GM12878 (cell line): Measurements from ENCODE around the gene HIF1AN. TPM values are rescaled to one million over a fixed set of nuclear protein-coding genes. Genes with fewer than 3 reads are reported as not detected.

Experiments
- ATAC-seq: fragments of 200-7000 bp; cut with Tn5 transposase; 3 replicates; pipeline ENCODE4 v1.9.1; 2020; ENCODE audit warnings: mild to moderate bottlenecking, moderate library complexity
- BruUV-seq: library from RNA; stranded (reverse); fragments of 400-500 nt; replicated peaks from 2 replicates; lab custom pipeline; 2021; lab: Mats Ljungman, UMichigan
- CTCF ChIA-PET: fragments of 300-600 bp; sonication (Branson Sonifier 250); formaldehyde crosslinking; extraction: SDS; loops from one replicate; lab custom pipeline; 2021; ENCODE audit warnings: inconsistent platforms; lab: Yijun Ruan, JAX
- POLR2A ChIA-PET: fragments of 350-600 bp; formaldehyde crosslinking; extraction: SDS; loops from one replicate; lab custom pipeline; 2021; ENCODE audit warnings: inconsistent platforms; lab: Charles Lee
- RAD21 ChIA-PET: fragments of 300-600 bp; sonication (Branson Sonifier 250); formaldehyde crosslinking; loops from one replicate; lab custom pipeline; 2023; ENCODE audit warnings: antibody characterized with exemption; ENCODE audit not compliant: unreplicated experiment; lab: Charles Lee
- SMC1A ChIA-PET: fragments of 300-600 bp; sonication (Branson Sonifier 250); formaldehyde crosslinking; loops from one replicate; lab custom pipeline; 2023; ENCODE audit not compliant: unreplicated experiment, uncharacterized antibody; lab: Charles Lee
- DNase-seq: peaks from one replicate; pipeline ENCODE4 v3.0.0-alpha.2; 2011; ENCODE audit warnings: low read depth, low spot score
- FAIRE-seq: peaks from 3 replicates; lab custom pipeline; 2011; peaks lifted over from hg19 to GRCh38; lab: Jason Lieb, UNC
- H2AFZ ChIP-seq: 2 replicates; pipeline ENCODE4 v1.6.0; 2011; ENCODE audit warnings: low read depth, low read length, control low read depth; ENCODE audit not compliant: control insufficient read depth
- H3K27ac ChIP-seq: 2 replicates; pipeline ENCODE4 v1.5.1; 2011; ENCODE audit warnings: control low read depth; ENCODE audit not compliant: control insufficient read depth, insufficient read depth
- H3K27me3 ChIP-seq, 2 experiments: replicated peaks in 1 of 2; 2 replicates each; pipeline versions ENCODE4 v1.6.0 to v1.6.1; 2011; ENCODE audit warnings: low read length in 1 of 2; ENCODE audit not compliant: control insufficient read depth in 2 of 2, insufficient read depth in 2 of 2
- H3K36me3 ChIP-seq, 2 experiments: 2 replicates each; pipeline ENCODE4 v1.5.1; 2011; ENCODE audit warnings: low read length in 1 of 2; ENCODE audit not compliant: control insufficient read depth in 2 of 2, insufficient read depth in 2 of 2
- H3K4me1 ChIP-seq: 2 replicates; pipeline ENCODE4 v1.6.1; 2011; ENCODE audit warnings: mild to moderate bottlenecking, low read length, moderate library complexity, mixed read lengths; ENCODE audit not compliant: control insufficient read depth, insufficient read depth
- H3K4me2 ChIP-seq: 2 replicates; pipeline ENCODE4 v1.6.0; 2011; ENCODE audit warnings: control low read depth; ENCODE audit not compliant: control insufficient read depth, insufficient read depth
- H3K4me3 ChIP-seq: fragments of 200-600 bp; sonication (generic); 2 replicates; pipeline ENCODE4 v1.5.1; 2016
- H3K79me2 ChIP-seq: 2 replicates; pipeline ENCODE4 v1.6.0; 2011; ENCODE audit warnings: low read length; ENCODE audit not compliant: control insufficient read depth, insufficient read depth
- H3K9ac ChIP-seq: 2 replicates; pipeline ENCODE4 v1.8.0; 2011; ENCODE audit warnings: low read length, control low read depth, mixed read lengths; ENCODE audit not compliant: control insufficient read depth, insufficient read depth
- H3K9me3 ChIP-seq: replicated peaks from 3 replicates; pipeline ENCODE4 v1.5.1; 2011; ENCODE audit warnings: mild to moderate bottlenecking, low read length; ENCODE audit not compliant: control insufficient read depth, insufficient read depth
- H4K20me1 ChIP-seq: 2 replicates; pipeline ENCODE4 v1.6.0; 2011; ENCODE audit not compliant: control insufficient read depth, insufficient read depth
- BACH1 ChIP-seq: fragments of 450-650 bp; IDR thresholded peaks from 2 replicates; pipeline ENCODE4 v1.6.1; 2017; ENCODE audit warnings: mild to moderate bottlenecking, borderline replicate concordance
- DPF2 ChIP-seq: fragments of 450-650 bp; IDR thresholded peaks from 2 replicates; pipeline ENCODE4 v1.6.1; 2017; ENCODE audit warnings: mild to moderate bottlenecking
- EGR1 ChIP-seq, 2 experiments: IDR thresholded peaks; 1 replicate in 1 of 2; 2 replicates in 1 of 2; pipeline ENCODE4 v1.6.1; 2011 to 2012; ENCODE audit warnings: low read depth in 2 of 2, low read length in 2 of 2, borderline replicate concordance in 1 of 2, mild to moderate bottlenecking in 1 of 2, moderate library complexity in 1 of 2
- MTA2 ChIP-seq: fragments of 450-650 bp; IDR thresholded peaks from 2 replicates; pipeline ENCODE4 v1.6.1; 2016; ENCODE audit warnings: low read depth, mild to moderate bottlenecking, moderate library complexity
- MTA3 ChIP-seq: IDR thresholded peaks from 2 replicates; pipeline ENCODE4 v1.6.1; 2012; ENCODE audit warnings: low read length, inconsistent platforms, borderline replicate concordance
- PAX8 ChIP-seq: fragments of 450-650 bp; IDR thresholded peaks from 2 replicates; pipeline ENCODE4 v1.6.1; 2017; ENCODE audit warnings: mild to moderate bottlenecking, moderate library complexity
- POLR2A ChIP-seq: IDR thresholded peaks from 2 replicates; pipeline ENCODE4 v1.6.1; 2011; ENCODE audit warnings: low read depth, mild to moderate bottlenecking, low read length
- SPI1 ChIP-seq: IDR thresholded peaks from 2 replicates; pipeline ENCODE4 v1.6.1; 2011; ENCODE audit warnings: low read depth, mild to moderate bottlenecking, low read length, moderate library complexity, borderline replicate concordance; ENCODE audit not compliant: insufficient read depth
- SRF ChIP-seq, 2 experiments: IDR thresholded peaks; 2 replicates each; pipeline ENCODE4 v1.6.1; 2011; ENCODE audit warnings: low read depth in 2 of 2, low read length in 2 of 2, mild to moderate bottlenecking in 1 of 2, moderate library complexity in 1 of 2
- TCF3 ChIP-seq: IDR thresholded peaks from 2 replicates; pipeline ENCODE4 v1.6.1; 2012; ENCODE audit warnings: low read depth, mild to moderate bottlenecking, low read length, borderline replicate concordance; ENCODE audit not compliant: insufficient read depth
- WRNIP1 ChIP-seq: IDR thresholded peaks from 2 replicates; pipeline ENCODE4 v1.6.1; 2011; ENCODE audit warnings: low read depth, low read length, improper control_type of control experiment, borderline replicate concordance
- WGBS: methylation state at CpG from one replicate; pipeline ENCODE4 v1.1.6; 2016; ENCODE audit warnings: low lambda C conversion rate; ENCODE audit not compliant: insufficient replicate concordance, insufficient coverage; ENCODE audit errors: missing lambda C conversion rate; 5-methylcytosine and 5-hydroxymethylcytosine counted together
- in situ Hi-C: fragments of 300-500 bp; cut with MboI; formaldehyde crosslinking; loops from 9 replicates; pipeline ENCODE4 v1.14.3; 2018; ENCODE audit warnings: mixed read lengths
- intact Hi-C: fragments of 100-400 bp; cut with micrococcal nuclease; formaldehyde crosslinking; loops from one replicate; pipeline ENCODE4 v1.14.2; 2022; ENCODE audit not compliant: unreplicated experiment
- polyA plus RNA-seq, 11 experiments: library from polyadenylated mRNA; depleted of rRNA in 4 of 11; unstranded in 6 of 11; stranded (reverse) in 5 of 11; fragments of >200 nt; fragmentation: Nextera tagmentation in 4 of 11; fragmentation: Illumina TruSeq in 1 of 11; extraction: Ambion mirVana in 4 of 11; extraction: Trizol in 1 of 11; gene quantifications; 1 replicate in 1 of 11; 2 replicates in 10 of 11; pipeline versions ENCODE4 v1.2.1 to v1.2.3, GENCODE V29; 2011 to 2016; ENCODE audit warnings: inconsistent platforms in 2 of 11, missing spikeins in 2 of 11, low read depth in 1 of 11
- total RNA-seq, 4 experiments: library from RNA; depleted of rRNA in 3 of 4; stranded (reverse); fragments of >200 nt in 3 of 4; fragmentation: Illumina TruSeq in 1 of 4; extraction: Trizol in 1 of 4; gene quantifications; 2 replicates each; pipeline versions ENCODE4 v1.2.1 to v1.2.3, GENCODE V29; 2013 to 2021
- TF ChIP-seq, protein P1 (sequence below): fragments of 450-650 bp; IDR thresholded peaks from 2 replicates; pipeline ENCODE4 v1.6.1; 2016; ENCODE audit warnings: mild to moderate bottlenecking
- TF ChIP-seq, protein P2 (sequence below): fragments of 450-650 bp; IDR thresholded peaks from 2 replicates; pipeline ENCODE4 v1.6.1; 2017; ENCODE audit warnings: low read depth, mild to moderate bottlenecking, moderate library complexity

The HIF1AN gene
- total and polyA plus RNA-seq, 10 of the 15 experiments (the other 5 are each of a cell fraction or from before 2014, with no cell fraction given) = 1.9 to 37.2 (median 15.2) TPM

DNA sequence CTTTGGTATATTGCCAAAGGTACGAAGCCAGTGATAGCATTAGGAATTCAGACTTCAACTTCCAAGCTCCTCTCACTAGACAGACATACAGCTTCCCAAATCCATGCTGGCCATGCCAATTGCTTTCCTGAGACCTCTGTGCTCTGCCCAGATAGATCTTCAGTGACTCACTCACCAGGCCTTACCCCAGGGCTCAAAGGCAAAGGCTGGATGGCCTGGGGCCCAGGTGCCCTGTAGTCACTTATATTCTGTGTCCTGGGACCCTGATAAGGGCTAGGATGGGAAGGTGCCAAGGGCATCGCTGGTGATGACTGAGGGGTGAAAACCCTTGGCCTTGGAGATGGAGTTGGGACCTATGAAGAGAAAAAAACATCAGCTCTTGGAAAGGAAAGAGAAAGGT, 45.2 kb upstream of the HIF1AN start:
- no peak for TF ChIP-seq TCF3
- no peak for TF ChIP-seq PAX8
- TF ChIP-seq BACH1 = no peak
- no peak for TF ChIP-seq WRNIP1
- no peak for TF ChIP-seq EGR1 (IDR thresholded peaks at IDR 0.05; ENCODE audit: borderline replicate concordance in 1 of 2, low read depth in 2 of 2, low read length in 2 of 2)
- TF ChIP-seq POLR2A = no peak
- no peak for TF ChIP-seq MTA3
- TF ChIP-seq, protein P1, sequence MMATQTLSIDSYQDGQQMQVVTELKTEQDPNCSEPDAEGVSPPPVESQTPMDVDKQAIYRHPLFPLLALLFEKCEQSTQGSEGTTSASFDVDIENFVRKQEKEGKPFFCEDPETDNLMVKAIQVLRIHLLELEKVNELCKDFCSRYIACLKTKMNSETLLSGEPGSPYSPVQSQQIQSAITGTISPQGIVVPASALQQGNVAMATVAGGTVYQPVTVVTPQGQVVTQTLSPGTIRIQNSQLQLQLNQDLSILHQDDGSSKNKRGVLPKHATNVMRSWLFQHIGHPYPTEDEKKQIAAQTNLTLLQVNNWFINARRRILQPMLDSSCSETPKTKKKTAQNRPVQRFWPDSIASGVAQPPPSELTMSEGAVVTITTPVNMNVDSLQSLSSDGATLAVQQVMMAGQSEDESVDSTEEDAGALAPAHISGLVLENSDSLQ = no peak
- TF ChIP-seq, protein P2, sequence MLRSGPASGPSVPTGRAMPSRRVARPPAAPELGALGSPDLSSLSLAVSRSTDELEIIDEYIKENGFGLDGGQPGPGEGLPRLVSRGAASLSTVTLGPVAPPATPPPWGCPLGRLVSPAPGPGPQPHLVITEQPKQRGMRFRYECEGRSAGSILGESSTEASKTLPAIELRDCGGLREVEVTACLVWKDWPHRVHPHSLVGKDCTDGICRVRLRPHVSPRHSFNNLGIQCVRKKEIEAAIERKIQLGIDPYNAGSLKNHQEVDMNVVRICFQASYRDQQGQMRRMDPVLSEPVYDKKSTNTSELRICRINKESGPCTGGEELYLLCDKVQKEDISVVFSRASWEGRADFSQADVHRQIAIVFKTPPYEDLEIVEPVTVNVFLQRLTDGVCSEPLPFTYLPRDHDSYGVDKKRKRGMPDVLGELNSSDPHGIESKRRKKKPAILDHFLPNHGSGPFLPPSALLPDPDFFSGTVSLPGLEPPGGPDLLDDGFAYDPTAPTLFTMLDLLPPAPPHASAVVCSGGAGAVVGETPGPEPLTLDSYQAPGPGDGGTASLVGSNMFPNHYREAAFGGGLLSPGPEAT = no peak
- no peak for TF ChIP-seq MTA2
- TF ChIP-seq DPF2 = no peak
- TF ChIP-seq SRF (IDR thresholded peaks at IDR 0.05; ENCODE audit: low read depth in 2 of 2, low read length in 2 of 2) = no peak
- no peak for TF ChIP-seq SPI1
- in situ Hi-C loops = no loop called here
- DNase-seq (no peak), ATAC-seq (no peak), FAIRE-seq (no peak)
- no peaks in the 10 kb centered on the region for H3K27me3 ChIP-seq
- no peaks in the 10 kb centered on the region for H3K9me3 ChIP-seq
- no peaks in the 10 kb centered on the region for H4K20me1 ChIP-seq
- H3K27ac ChIP-seq = no peak overlapping the region
- intact Hi-C loops = no loop called here
- no peaks in the 10 kb centered on the region for H3K4me1 ChIP-seq
- peaks cover 5 to 14% of the 10 kb centered on the region in 2 experiments; a peak in 3 of 4 replicates for H3K36me3 ChIP-seq
- H3K79me2 ChIP-seq = no peaks in the 10 kb centered on the region
- BruUV-seq = no TSS peak
- no peak overlapping the region for H3K4me3 ChIP-seq
- ChIA-PET SMC1A (interaction anchor here (1.4 kb wide), 1 partner anchor 9 kb away, joined by 3 read pairs; no protein-coding TSS in a partner anchor), RAD21 (no interaction called here), CTCF (interaction anchor here (0.6 to 1.9 kb wide), 4 partner anchors 9 to 864 kb away, joined by 3 to 6 read pairs (median 4); no protein-coding TSS in a partner anchor), POLR2A (no interaction called here)
- WGBS = 95% methylated on average over 2 of the region's 2 CpGs
- H3K4me2 ChIP-seq = no peak overlapping the region
- no peak overlapping the region for H3K9ac ChIP-seq
- no peak overlapping the region for H2AFZ ChIP-seq
